HG03064 (cell line): ENCODE measurements around the gene MDFIC.
A peak's percentile ranks its signal among the peaks of the same experiment; 100 is the strongest.

Experiments used
- ATAC-seq: cut with Tn5 transposase; IDR thresholded peaks from one replicate; pipeline ENCODE4 v1.9.1; 2021; ENCODE audit warnings: low read depth; ENCODE audit not compliant: unreplicated experiment

MDFIC gene

DNA sequence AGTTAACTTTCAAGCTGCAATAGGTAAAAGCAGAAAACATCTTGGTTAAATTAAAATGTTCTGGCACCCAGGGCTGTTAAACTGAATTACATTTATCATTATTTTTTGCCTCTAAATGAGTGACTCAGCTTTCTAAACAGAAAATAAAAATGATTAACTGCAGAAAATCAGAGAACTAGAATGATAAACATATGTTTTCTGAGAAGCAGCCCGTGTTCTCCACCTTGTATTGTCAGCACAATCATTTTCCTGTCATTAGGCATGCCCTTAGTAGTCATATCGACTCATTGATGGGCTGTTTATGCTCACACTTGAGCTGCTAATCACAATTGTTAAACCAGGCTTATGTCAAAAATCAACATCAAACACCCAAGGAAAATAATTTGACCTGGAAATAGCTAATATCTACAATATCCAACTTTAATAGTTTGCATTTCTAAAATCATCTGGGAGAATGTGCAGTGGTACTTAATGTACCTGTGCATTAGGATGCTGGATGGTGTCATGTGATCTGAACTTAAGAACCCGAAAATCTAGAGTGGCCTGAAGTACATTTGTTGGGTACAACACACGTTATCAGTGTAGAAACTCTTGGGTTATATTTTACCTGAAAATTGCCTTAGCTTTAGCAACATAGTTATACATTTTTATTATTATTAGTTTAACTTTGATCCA lies 2.3 kb downstream of the MDFIC start:
- peak; percentile 28 for ATAC-seq

DNA sequence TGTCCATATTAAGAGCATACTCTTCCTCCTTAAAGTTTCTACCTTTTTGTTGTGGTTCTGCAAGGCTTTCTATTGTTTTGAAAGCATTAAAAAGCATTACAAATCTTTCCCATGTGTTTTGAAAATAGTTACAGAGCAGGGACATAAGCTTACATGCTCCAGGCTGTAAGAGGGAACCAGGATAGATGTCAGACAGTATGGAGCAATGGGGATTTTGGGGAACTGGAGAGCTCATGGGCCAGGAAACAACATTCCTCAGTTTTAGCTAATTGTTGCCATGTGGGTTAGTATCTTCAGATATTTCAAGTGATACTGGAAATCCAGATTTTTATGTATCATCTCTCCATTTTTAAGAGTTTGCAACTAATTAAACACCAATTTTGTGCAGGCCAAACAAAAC lies 3.5 kb downstream of the MDFIC start:
- no peak for ATAC-seq

- ATAC-seq: no peak
Observed at GRCh38 chr7:114928060-114928459, 6.2 kb downstream of the MDFIC start.

GRCh38 chr7:114929570-114929969 lies 7.7 kb downstream of the MDFIC start:
- ATAC-seq: no peak

GRCh38 chr7:114930107-114930661 lies 8.3 kb downstream of the MDFIC start:
- no peak for ATAC-seq

GRCh38 chr7:114930829-114931655 lies 9.1 kb downstream of the MDFIC start:
- peak; percentile 44 for ATAC-seq

- peak; percentile 71 for ATAC-seq
Observed at GRCh38 chr7:114931656-114932011, 9.7 kb downstream of the MDFIC start.

- ATAC-seq: no peak
Observed at GRCh38 chr7:114932991-114933390, 11.1 kb downstream of the MDFIC start.

- no peak for ATAC-seq
Observed at GRCh38 chr7:114933658-114934057, 11.8 kb downstream of the MDFIC start.

DNA sequence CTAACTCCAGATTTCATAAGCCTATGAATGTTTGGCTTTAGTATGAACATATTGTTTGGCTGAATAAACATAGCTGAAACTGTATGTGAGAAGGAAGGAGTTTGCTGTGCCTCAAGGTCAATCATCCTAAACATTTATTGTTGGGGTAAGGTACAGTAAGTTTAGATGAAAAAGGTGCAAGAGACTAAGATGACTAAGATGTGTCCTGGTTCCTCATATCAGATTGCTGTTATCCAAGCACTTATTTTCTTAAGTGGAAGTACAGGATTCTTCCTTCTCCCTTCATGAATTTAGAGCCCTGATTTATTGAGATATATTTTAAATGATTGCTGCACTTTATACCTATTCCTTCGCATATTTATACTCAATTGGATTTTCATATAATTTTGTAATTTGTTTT lies 12.2 kb downstream of the MDFIC start:
- no peak for ATAC-seq

DNA sequence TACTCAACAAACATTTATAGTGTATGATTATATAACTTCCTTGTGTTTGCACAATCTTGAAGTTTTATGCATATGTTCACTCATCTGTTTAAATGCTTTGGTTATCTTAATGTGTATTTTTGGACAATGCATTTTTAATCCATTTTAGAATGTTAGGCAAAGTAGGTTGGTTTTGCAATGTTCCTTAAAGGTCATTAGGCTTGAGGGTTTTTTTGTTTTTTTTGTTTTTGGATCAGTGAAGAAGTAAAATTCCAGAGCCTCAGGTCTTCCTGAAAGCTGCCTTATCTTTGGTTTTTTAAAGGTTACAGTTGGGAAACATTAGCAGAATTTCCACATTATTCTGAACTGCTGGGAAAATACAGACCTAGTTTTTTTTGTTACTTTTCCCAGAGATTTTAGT lies 12.8 kb downstream of the MDFIC start:
- ATAC-seq: no peak

DNA sequence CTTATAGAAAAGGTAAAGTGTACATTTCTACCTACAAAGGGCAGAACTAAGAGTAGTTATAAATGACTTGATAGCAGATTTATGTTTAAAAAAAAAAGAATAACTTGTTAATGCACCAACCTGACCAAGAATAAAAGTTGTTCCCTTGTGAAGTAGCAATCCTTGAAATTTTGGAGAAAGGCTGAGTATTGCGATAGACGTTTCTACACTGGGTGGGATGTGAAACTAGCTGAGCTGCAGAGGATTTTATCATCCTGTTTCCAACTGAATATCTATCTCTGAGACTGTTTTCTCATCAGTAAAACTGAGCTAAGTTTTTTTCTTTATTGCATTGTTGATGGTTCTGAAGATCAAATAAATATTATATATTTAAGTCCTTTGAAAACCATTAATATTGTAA lies 14.6 kb downstream of the MDFIC start:
- no peak for ATAC-seq

DNA sequence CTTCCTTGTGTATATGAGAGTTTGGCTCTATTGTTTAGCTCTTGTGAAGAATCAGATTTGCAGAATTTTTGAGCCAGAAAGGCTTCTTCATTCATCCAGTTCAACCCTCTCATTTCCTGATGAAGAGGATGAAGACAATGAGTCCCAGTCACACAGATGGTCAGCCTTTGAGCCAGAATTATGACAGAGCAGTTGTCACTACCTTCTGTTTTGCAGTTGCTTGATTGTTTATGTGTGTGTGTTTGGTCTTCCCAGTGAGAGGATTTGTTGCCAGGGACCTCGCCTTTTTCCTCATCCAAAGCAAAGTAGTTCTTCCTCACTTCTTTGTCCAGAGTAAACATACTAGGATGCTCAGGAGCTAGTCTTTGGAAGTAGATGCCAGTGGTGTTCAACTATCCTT lies 15.6 kb downstream of the MDFIC start:
- ATAC-seq: no peak

- no peak for ATAC-seq
Observed at GRCh38 chr7:114938785-114939184, 16.9 kb downstream of the MDFIC start.

DNA sequence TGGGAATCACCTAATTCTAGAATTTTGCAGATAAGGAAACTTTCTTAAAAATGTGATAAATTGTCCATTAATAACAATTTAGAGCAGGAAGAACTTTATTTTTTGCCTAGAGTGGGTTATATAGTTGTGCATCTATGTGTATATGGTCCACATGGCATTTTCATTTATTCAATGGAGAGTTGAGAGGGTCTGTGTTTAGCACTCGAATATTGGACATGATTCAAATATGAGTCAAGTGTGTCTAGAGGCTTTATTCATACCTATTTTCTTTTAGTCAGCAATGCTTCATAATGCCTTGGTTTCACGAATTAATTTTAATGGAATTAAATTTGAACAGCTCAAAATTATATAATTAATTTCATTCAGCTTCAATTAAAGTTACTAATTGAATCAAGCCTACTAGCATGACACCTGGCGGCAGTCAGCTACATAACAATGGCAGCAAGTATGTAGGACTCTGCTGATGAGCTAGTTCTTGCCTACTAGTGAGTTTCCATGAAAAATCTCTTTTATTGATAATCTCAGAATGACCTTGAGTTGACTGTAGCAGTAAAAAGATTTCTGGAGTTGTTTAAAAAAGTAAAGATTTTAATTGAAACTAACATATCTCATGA lies 17.7 kb downstream of the MDFIC start:
- no peak for ATAC-seq

DNA sequence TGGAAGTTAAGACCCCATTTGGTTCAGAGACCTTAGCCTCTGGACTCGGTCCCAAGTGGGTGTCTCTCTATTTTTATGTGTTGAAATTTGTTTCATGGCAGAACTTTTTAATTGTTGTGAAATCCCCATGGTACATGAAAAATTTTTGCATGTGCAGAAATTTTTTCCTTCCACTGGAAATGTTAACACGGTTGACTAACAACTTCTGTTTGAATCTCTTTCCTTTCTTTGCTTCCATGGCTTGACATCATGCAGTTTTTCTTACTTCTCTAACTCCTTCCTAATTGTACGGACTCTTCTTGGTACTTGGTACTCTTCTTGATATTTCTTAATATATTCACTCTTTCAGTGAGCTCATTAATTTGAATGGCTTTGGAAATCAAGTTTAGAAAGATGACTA lies 18.3 kb downstream of the MDFIC start:
- no peak for ATAC-seq

- no peak for ATAC-seq
Observed at GRCh38 chr7:114941692-114942091, 19.8 kb downstream of the MDFIC start.

GRCh38 chr7:114942446-114943175 lies 20.7 kb downstream of the MDFIC start:
- ATAC-seq: peak; percentile 35

DNA sequence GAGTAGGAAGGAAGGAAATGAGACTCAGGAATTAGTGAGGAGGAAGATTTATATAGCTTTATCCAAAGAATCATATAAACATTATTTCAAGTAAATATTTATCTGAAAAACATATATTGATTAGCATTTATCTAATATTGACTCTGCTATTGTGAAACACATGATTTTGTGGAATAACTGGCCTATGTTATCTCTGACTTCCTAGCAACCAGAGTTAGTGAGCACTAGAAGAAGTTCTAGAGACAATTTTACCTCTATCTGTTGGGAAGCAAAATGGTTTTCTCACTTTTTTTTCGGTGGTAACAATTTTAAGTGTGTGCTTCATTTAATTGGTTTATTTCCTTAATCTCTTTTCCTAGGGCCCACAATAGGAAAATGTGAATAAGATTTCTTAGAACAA lies 21.6 kb downstream of the MDFIC start:
- ATAC-seq: no peak

DNA sequence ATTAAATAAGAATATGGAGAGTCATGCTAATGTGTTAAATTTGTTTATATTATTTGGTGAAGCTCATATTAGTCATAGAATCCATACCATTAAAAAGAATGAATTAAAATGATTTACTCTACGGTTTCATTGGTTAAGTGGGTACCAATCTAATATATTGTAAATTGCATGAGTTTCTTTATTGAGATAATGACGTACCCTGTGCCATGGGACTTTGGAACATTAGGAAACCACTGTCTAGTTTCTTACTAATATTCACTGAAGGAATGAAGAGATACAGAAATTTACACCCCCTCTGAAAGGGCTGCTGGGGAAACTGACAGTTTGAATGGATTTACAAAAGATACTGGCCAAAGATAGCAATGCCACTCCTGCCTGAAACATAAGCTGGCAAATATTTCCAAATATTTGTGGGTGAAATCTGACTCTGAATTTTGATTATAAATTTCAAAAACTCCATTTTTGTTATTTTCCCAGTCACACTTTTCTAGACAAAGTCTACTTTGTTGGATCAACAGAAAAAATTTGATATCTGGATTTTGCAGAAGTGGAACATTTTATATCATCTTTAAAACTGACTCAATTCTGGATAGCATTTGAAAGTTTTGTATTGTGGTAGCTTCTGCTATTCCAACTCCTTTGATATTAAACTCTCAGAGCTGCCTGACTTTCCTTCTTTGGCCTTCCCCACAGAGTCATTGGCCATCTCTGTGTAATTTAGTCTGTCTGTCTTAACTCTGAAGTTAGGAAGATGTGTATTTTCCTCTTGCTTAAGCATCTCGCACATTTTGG lies 22.3 kb downstream of the MDFIC start:
- no peak for ATAC-seq
